H1 (cell line): Measurements from ENCODE around the gene KPNA1. TPM values are rescaled to one million over a fixed set of nuclear protein-coding genes. Genes with fewer than 3 reads are reported as not detected.

Experiments used
- CHD7 ChIP-seq: fragments of 300-600 bp; sonication (generic); IDR thresholded peaks from 2 replicates; pipeline ENCODE4 v1.7.1; 2012; ENCODE audit warnings: low read length, moderate library complexity, mild to moderate bottlenecking, inconsistent platforms; ENCODE audit not compliant: insufficient replicate concordance
- KDM5A ChIP-seq: fragments of 200-600 bp; IDR thresholded peaks from 2 replicates; pipeline ENCODE4 v1.7.1; 2012; ENCODE audit warnings: mild to moderate bottlenecking, low read length, inconsistent platforms, mixed read lengths
- RNF2 ChIP-seq: fragments of 200-900, 300-1000 bp; sonication (generic); IDR thresholded peaks from 2 replicates; pipeline ENCODE4 v1.7.1; 2016; ENCODE audit warnings: borderline replicate concordance, low read depth, mild to moderate bottlenecking, antibody characterized with exemption, low read length; ENCODE audit not compliant: poor library complexity, severe bottlenecking; ENCODE audit errors: missing control alignments
- SIX5 ChIP-seq: IDR thresholded peaks from 2 replicates; pipeline ENCODE4 v1.6.1; 2011; ENCODE audit warnings: mild to moderate bottlenecking, low read depth, low read length
- SP4 ChIP-seq: IDR thresholded peaks from 2 replicates; pipeline ENCODE4 v1.6.1; 2012; ENCODE audit warnings: low read length, inconsistent platforms
- polyA plus RNA-seq, 7 experiments: library from polyadenylated mRNA; depleted of rRNA in 3 of 7; stranded (reverse) in 5 of 7; unstranded in 2 of 7; fragments of >200 nt in 5 of 7; fragments of 200-250 nt in 2 of 7; gene quantifications; 1 replicate in 5 of 7; 2 replicates in 1 of 7; 4 replicates in 1 of 7; pipeline versions ENCODE4 v1.2.1 to v1.2.3, GENCODE V29; 2011 to 2013; ENCODE audit warnings: missing spikeins in 2 of 7, mixed read lengths in 2 of 7
- total RNA-seq: library from RNA; stranded (reverse); fragmentation: NEBNext Ultra II Directional; extraction: Animal tissue kit (Norgen Biotek cat#: 25700); gene quantifications from 2 replicates; pipeline ENCODE4 v1.2.1, GENCODE V29; 2021
- TF ChIP-seq, protein P1 (sequence below): IDR thresholded peaks from 2 replicates; pipeline ENCODE4 v1.6.1; 2011; ENCODE audit warnings: low read depth, mild to moderate bottlenecking, low read length; ENCODE audit not compliant: insufficient read depth

Gene KPNA1
- total and polyA plus RNA-seq, 2 of the 8 experiments (the other 6 are each of a cell fraction or from before 2014, with no cell fraction given) = 14.8 to 63.0 TPM

GRCh38 chr3:122558605-122559004, 43.9 kb upstream of the KPNA1 start (continued):
- TF ChIP-seq CHD7 (no peak), KDM5A (no peak), SIX5 (no peak), SP4 (no peak), RNF2 (no peak)
- TF ChIP-seq, protein P1, sequence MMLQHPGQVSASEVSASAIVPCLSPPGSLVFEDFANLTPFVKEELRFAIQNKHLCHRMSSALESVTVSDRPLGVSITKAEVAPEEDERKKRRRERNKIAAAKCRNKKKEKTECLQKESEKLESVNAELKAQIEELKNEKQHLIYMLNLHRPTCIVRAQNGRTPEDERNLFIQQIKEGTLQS = no peak
